ENCODE measurements around the gene MKI67.

GRCh38 chr10:128113026-128113425 is 13.2 kb downstream of the MKI67 start:
- no peak for TF ChIP-seq POLR2A (IDR thresholded peaks at IDR 0.05)
- TF ChIP-seq, protein P1, sequence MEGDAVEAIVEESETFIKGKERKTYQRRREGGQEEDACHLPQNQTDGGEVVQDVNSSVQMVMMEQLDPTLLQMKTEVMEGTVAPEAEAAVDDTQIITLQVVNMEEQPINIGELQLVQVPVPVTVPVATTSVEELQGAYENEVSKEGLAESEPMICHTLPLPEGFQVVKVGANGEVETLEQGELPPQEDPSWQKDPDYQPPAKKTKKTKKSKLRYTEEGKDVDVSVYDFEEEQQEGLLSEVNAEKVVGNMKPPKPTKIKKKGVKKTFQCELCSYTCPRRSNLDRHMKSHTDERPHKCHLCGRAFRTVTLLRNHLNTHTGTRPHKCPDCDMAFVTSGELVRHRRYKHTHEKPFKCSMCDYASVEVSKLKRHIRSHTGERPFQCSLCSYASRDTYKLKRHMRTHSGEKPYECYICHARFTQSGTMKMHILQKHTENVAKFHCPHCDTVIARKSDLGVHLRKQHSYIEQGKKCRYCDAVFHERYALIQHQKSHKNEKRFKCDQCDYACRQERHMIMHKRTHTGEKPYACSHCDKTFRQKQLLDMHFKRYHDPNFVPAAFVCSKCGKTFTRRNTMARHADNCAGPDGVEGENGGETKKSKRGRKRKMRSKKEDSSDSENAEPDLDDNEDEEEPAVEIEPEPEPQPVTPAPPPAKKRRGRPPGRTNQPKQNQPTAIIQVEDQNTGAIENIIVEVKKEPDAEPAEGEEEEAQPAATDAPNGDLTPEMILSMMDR (IDR thresholded peaks at IDR 0.05): no peak

Data from lower leg skin (tissue), 3 donors.